LoVo (cell line): Measurements from ENCODE around the gene CC2D1B.

Experiments used
- DNase-seq: peaks from one replicate; pipeline ENCODE4 v3.0.0-alpha.2; 2016; ENCODE audit warnings: low spot score

Gene CC2D1B

DNA sequence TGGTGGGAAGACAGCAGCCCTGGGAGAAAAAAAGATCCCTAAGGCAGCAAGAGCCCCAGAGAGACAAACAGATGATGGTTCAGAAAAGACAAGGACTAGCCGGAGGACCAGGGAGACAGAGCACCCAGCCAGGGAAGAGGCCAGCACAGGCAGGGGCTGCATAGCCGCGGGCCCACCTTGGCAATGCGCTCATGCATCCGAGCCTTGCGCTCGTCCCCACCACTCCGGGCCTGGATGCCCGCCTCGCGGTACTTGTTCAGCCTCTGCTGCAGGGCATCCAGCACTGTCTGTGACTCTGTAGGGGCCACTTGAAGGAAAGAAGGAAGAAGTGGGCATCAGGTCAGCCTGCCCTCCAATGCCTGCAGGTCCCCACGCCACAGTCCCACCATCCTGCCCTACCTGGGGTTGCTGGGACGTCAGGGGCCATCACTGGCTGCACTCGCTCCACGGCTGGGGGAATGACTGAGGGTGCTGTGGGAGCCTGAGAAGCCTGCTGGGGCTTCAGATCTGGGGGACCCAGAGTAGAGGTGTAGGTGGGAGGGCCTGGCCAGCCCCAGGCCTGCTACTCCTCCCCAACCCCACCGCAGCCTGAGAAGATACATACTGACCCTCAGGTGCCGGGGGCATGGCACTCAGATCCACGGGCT lies 7.0 kb downstream of the CC2D1B start:
- DNase-seq, result no peak

DNA sequence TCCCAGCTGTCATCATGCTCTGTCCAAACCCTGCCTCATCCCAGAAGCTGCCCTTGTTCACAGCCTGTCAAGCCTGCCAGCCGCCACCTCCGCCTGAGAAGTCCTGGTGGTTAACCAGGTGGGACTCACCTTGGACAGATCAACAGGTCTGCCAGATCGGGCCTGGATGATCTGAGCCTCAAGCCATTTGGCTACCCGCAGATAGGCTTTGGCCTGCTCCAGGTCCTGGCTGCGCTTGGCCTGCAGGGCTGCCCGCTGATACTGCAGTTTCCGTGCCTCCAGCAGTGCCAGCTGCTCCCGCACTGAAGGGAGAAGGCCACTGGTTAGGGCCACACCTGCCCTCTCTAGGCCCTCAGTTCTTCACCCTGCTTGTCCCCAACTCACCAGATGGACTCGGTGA lies 8.6 kb downstream of the CC2D1B start:
- DNase-seq, result no peak

DNA sequence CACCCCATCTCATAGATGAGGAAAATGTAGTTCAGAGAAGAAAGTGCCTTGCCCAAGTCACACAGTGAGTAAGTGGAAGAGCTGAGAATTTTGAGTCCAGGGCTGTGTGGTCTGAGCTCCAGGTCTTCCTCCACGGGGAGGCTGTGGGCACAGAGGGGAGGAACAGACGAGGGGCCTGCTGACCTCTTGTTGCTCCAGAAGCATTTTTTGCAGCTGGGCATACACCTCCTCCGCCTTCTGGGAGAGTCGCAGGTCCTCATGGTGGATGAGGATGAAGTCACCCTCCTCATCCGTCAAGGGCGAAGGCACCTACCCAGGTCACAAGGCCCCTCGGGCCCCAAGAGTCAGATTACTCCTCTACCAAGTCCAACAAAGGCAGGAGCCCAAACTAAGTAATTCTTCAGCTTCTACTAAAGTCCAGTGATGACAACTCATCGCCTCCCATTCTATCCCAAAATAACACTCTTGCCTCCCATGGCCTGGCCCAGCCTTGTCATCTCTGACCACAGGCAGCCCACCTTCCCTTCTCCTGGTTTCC lies 9.1 kb downstream of the CC2D1B start:
- no peak for DNase-seq

DNA sequence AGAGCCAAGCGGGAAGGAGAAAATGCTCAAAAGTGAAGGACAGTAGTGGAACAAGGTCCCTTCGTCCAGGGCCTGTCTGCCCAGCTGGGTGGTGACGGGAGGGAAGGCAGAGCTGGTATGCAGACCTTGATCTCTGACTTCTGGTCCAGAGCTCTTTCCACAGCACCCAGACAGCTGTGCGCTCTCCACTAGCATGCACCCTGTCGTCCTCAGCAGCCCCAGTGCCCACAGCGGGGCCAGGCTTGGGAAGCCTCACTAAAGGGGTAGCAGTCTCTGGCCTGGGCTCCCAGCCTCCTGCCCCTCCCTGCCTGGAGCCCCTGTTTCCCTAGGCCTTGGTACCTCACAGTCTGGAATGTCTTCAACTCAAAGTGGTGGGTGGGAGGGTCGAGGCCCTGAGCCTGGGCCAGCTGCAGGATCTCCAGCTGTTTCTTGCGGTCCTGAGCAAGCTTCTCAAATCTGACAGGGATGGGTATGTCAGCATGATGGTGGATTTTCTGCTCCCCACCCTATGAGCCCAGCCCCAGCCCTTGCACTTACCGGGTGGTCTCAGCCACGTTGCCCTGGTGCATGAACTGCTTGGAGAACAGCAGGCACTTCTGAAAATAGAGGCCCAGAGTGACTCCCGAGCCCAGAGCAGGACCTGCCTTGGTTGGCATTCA lies 10.0 kb downstream of the CC2D1B start:
- no peak for DNase-seq

DNA sequence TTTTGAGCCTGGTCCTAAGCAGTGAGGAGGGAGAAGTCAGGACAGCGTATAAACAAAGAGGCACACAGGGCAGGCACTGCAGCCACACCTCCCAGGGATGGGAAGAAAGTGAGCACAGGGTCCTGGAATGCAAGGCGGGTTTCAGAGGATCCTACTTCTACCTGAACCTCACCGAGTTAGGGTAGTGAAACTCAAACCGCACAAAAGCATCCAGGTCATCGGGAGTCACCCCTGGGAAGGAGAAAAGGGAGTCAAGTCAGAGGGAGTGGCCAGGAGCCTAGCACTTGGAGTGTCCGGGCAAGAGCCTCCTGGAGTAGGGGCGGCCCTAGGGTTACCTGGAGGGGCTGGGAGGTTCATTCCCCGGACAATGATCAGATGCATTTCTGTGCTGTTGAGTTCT lies 10.6 kb downstream of the CC2D1B start:
- no peak for DNase-seq

DNA sequence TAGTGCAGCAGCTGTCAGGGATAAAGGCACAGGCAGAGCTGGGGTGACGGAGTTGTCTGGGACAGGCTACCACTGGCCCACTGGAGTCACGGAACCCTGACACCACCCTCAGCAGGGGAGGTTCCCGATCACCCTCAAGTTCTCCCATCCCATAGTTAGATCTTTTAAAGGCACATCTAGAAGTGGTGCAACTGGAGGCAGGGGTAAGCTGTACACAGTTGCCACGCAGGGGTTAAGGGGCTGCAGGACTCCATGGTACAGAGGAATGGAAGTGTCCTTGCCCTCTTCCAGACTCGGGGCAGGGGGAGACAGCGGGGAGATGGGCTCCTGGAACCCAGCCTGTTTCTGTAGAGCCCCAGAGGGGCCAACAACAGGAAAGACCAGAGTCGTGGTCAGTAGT lies 13.3 kb downstream of the CC2D1B start:
- DNase-seq, result no peak

DNA sequence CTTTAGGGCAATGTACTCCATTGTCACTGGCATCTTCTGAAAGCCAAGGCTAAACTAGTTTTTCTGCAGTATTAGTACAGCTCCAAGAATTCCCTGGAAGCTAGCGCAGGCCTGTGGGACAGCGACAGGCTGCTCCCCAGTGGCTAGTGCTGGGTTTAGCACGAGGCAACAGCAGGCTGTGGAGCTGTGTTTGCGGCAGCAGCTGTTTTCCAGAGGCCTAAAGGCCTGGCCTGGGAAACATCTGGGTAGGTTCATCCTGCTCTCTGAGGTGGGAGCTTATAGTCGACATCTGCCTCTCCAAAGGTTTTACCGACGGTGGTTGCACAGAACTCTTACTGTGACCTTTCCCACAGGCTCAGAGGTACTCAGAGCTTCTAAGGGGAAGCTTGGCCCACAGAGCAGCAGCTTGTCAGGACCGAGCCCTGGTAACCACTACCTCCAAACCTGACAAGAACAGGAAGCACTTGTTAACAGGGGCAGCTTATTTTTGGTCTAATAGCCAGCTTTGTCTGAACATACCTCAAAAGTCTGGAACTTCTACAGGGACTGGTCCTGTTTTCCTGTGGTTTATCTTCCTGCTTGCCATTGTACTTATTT lies 17.2 kb downstream of the CC2D1B start:
- no peak for DNase-seq

DNA sequence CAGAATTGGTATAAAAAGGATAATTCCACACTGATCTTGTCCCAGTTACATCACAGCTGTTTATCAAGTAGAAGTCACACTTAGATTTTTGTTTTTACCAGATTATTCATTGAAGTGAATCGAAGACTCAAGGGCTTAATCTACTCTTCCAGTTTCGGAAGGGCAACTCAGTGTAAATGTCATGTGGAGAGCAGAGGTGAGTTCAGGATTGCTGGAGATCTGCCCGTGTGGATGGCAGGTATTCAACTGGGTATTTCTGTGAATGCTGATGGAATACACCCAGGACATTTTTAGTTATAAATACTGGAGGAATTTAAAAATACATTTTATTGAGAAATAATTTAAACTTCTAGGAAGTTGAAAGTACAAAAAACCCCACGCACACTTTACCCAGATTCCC lies 19.4 kb downstream of the CC2D1B start:
- no peak for DNase-seq

DNA sequence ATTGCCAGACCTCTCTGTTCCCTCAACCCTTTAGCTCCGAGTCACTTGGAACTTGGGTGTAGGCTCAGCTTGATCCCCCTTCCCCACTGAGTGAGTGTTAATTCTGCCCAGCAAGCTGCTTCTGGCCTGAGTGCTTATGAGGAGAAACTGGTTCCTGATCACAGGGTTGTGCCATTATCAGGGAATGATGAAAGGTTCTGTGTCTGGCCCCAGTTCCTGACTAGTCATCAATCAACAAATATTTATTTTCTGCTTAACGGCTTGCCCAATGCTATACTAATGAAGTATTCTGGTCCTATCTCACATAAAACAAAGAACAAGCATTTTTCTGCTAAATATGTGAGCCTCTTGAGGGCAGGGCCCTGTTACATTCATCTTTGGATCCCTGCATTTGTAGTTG lies 20.8 kb downstream of the CC2D1B start:
- no peak for DNase-seq

DNA sequence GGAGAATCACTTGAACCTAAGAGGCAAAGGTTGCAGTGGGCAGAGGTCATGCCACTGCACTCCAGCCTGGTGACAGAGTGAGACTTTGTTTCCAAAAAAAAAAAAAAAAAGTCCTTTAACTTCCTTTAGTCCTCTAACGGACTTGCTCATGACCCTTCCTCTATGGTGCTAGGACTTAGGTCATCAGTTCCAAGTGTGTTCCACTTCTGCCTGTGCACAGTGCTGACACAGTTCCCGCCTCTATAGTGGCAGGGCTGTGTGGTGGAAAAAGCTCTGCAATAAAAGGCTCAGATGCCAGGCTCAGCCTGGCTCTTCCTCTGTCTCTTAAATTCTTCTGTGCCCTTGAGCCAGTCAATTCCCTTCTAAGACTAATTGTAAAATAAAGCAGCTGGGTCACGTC lies 22.0 kb downstream of the CC2D1B start:
- DNase-seq, result no peak

DNA sequence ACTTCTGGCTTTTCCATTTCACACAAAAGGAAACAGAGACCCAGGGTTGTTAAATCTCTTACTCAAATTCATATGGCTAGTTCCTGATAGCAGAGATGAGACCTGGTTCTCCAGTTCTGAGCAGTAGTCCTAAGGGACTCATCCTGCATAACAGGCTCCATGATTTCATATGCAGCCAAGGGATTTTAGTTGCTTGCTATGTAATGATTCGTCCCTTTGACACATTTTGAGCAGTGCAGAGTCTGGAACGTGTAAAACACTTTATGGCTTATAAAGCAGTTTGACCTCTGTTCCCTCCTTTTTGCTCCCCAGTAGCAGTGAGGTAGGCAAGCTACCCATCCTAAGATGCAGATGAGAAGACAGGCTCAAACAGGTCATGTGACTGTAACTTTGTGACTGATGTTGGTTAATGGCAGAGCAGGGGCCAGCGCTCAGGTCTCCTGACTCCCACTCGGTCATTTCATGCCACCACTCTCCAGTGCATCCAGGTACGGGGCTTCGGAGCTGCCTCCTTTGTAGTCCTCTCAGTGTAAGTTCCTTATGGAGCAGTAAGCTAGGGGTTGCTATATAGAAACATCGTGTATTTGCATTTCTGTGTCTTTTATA lies 24.2 kb downstream of the CC2D1B start:
- no peak for DNase-seq

DNA sequence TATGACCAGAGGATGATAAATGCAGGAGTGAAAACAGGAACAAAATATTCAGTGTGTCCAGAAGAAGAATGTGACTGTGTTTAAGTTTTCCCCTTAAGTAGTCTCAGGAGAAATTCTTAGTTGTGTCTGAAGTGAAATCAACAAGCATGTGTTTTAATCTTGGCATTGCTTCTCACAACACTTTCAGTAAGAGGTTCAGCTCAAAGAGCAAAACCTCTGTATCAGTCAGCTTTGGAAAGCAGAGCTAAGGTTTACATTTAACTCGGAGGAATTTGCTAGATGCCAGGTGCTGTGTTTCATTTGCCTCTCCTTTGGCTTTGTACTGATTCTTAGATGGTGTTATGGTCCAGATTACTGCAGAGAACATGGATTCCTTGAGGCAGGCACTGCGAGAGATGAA lies 28.6 kb downstream of the CC2D1B start:
- DNase-seq, result no peak

DNA sequence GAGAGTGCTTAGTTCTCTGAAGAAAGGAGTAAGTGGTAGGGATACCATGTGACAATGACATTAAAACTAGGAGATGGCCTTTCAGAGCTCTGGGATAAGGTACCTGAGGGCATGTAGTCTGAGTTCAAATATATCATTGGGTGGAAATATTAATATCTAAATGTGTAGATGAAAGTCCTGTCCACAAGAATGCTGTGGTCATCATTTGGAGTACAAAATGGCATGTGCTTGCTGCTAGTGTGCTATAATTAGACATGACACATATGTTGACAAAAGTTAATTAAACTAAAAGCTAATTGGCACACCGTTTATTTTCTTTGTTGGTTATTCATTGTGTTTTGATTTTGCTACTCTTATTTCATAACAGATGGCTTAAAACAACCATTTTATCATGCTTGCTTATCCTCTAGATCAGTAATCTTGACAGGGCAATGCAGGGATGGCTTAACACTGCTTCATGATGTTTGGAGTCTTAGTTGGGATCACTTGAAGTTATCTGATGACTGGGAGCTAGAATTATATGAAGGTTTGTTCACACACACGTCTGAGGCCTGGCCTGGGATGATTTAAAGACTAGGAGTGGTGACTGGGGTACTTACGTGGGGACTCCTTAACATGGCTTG lies 31.0 kb downstream of the CC2D1B start:
- no peak for DNase-seq

DNA sequence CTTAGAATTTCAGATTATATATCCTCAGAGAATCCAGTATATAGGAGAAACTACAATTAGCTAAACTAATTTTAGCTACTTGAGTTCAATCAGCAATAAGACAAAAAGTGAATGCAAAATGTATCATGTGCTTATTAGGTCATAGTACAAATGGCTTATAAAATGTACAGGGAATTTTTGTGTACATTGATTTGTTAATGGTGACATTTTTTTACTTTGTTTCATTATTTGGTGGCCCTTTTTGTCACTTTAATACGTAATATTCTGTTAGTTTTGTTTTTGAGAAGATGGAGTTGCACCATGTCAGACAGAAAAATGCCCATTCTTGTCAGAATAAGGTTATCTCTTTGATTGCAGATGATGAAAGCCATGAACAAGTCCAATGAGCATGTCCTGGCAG lies 33.6 kb downstream of the CC2D1B start:
- DNase-seq, result no peak

DNA sequence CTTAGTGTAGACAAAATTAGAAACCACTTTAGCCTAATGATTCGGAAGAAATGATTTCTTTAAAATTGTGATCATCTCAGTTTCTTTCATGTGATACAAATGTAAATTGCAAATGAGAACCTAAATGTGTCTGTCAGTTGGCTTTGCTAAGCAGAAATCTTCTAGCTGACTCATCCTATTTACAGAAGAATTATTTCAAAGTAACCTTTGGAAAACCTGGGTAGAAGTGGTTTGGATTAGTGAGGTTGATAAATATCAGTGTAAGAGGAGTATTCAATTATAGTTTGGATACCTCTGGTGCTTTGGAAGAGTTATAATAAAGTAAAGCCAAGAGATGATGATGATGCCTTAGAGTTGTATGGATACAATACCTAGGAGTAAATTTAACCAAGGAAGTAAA lies 37.4 kb downstream of the CC2D1B start:
- no peak for DNase-seq

DNA sequence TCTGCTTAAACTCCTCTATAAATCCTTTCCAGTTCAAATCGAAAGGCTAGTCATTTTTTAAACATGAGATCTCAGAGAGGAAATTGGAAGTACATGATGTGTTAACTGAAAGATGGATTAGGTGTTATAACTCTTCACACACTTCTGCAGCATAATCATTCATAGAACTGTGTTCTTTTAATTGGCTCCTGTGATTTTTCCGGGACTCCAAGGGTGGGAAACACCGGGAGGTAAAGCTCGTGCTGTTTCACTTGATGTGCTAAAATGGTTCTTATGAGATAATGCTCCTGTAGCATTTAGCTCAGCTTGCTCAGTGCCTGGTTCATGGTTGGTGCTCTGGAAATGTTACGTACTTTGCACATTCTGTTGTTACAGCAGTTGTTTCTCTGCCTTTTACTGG lies 40.2 kb downstream of the CC2D1B start:
- DNase-seq, result no peak

DNA sequence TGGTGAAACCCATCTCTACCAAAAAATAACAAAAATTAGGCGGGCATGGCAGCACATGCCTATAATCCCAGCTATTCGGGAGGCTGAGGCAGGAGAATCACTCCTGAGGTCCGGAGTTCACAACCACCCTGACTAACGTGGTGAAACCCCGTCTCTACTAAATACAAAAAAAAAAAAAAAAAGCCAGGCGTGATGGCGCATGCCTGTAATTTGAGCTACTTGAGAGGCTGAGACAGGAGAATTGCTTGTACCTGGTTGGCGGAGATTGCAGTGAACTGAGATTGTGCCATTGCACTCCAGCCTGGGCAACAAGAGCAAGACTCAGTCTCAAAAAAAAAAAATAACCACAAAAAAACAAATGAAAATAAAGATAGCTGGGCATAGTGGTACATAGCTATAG lies 42.3 kb downstream of the CC2D1B start:
- no peak for DNase-seq

DNA sequence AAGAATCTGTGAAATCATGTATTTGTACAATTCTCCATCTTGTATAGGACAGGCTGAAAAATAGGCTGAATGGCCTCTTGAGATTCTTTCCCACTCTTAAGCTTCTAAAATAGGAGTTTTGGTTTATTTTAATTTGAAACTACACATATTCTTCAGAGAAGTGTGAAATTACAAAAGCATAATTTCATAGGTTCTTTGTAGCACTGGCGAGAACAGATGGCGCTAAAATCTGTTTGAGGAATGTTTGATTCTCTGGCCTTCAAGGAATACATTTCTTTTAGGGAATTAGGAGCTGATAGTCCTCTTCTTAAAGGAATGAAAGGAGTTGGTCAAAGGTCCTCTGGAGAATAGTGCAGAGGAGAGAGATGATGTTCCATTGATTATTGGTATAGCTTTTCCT lies 44.9 kb downstream of the CC2D1B start:
- DNase-seq, result no peak

DNA sequence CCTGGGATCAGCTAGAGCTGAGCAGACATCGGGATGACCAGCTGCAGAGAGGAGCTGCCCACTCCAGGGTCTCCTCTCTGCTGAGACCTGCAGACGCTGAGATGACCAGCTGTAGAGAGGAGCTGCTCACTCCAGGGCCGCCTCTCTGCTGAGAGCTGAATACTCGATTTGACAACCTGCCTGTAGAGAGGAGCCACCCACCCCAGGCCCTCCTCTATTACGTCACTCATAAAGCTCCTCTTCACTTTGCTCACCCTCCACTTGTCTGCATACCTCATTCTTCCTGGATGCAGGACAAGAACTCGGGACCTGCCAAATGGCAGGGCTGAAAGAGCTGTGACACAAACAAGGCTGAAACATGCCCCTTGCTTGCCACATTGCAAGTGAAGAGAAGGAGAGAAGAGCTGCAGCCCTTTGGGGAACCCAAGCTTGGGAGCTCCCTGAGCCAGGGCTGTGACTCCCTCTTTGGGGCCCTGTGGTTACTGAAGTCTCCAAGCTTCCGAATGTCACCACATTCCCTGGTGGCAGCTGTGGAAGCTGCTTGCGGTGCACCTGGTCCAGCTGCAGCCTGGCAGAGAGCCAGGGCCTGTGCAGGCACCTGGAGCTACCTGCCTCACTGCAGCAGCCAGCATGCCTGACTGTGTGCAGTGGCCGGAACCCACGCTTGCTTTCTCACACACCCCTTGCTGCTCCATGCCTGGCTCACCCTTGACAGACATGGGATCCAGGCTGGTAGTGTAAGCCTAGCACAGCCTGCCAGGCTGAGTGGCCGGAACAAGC lies 59.6 kb downstream of the CC2D1B start:
- no peak for DNase-seq

DNA sequence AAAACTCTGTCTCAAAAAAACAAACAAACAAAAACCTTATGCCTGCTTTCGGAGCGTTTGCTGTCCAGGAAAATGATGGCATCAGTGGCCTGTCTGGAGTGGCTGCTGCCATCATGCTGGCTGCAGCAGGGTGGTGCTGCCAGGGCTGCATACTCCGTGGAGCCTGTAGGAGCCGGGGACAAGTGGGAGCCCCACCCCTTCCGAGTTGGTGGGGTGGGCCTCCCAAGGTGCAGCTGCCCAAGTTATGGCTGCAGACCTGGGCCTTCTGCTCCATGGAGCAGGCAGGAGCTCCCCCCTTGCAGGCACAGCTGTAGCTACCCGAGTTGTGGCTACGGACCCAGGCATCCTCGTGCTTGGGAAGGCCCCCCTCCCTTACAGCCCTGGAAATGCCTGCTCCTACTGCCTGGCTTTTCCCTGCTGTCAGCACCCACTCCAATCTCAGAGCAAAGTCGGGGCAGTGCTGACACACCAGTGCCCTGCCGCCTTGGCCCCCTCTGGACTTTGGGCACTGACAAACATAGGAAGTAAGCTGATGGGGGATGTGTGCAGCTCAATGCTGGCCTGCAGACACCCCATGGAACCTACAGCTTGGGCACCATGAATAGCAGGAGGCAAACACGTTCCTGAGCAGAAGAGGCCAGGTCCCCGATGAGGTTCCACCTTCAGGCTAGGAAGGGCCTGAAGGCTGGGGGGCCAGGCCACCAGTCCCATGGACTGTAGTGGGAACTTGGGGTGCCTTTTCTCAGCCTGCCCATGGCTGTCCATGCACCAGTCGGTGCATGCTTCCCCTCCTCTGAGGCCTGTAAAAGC lies 60.4 kb downstream of the CC2D1B start:
- no peak for DNase-seq
